ENCODE data around the gene GORASP2.

GRCh38 chr2:170997893-170998597, 69.0 kb downstream of the GORASP2 start:
- TF ChIP-seq GLIS3 (CRISPR knock-in tag; IDR thresholded peaks at IDR 0.05) (no peak), ZFP30 (CRISPR knock-in tag; IDR thresholded peaks at IDR 0.05) (no peak)
